Effector CD8-positive, alpha-beta T cell (primary cell): ENCODE data around the gene MTA1.

Experiments used
- DNase-seq: peaks from one replicate; lab custom pipeline; 2025; lab: John Stamatoyannopoulos, UW
- total RNA-seq, 4 experiments: gene quantifications; one replicate each; lab custom pipeline; 2026; lab: John Stamatoyannopoulos, UW

The MTA1 gene
- total RNA-seq: 66.8 to 89.4 (median 80.8) reads per million in 4 experiments

DNA sequence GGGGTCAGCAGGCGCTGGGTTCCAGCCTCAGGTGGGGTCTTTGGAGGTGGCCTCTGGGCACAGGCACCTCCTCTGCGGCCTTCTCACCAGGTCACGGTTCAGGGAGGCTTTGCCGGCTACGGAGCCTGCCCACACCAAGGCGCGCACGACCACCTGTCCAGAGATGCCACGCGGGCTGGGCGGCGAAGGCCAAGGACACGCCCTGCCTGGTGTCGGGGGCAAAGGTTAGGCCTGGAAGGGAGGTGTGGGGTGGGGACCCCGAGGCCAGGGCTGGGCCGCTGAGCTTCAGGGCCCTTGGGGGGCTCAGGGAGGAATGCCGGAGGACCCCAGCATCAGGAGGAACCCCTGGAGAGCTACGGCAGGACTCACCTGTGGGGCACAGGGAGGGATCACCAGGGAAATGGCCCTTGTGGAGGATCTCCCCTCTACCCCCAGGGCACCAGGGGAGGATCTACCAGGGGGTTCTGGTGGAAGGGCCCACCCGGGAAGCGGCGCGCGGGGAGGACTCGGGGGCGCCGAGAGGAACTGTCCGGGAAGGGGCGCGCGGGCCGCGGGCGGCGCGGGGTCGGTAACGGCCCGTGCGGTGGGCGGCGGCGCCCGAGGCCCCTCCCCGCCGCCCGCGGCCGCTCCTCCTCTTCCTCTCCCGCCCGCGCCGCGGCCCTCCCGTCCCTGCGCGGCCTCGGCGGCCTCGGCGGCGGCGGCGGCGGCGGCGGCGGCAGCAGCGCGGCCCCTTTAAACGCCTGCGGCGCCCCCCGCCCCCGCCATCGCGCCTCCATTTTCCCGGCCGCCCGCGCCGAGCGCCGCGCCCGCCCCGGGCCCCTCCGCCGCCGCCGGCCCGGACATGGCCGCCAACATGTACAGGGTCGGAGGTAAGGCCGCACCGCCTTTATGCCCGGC lies at the start of gene MTA1:
TSS of gene MTA1 (plus strand) at position 633 of the 897 bp plus-strand sequence. CDS start at position 842, 209 bp downstream.
- no peak for DNase-seq

DNA sequence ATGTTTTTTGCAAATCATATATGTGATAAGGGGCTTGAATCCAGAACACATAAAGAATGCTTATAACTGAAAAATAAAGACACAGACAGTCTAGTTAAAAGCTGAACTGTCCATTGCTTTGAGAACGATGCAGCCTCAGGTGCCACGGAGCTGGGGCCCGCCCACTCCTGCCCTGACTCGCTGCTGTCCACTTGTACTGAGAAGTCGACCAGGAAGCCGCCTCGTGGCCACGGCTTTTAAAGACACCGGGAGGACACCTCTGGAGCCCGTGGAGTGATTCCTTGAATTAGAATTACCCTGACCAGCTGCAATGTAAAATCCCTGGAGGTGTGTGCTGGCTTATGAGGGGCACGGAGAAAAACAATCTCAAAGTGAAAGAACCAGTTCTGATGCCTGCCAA lies 45.2 kb upstream of the MTA1 start:
- no peak for DNase-seq

GRCh38 chr14:105375635-105376057 lies 44.0 kb upstream of the MTA1 start:
- no peak for DNase-seq

GRCh38 chr14:105376521-105377440 lies 42.8 kb upstream of the MTA1 start:
- DNase-seq: no peak

GRCh38 chr14:105377555-105378182 lies 42.0 kb upstream of the MTA1 start:
- DNase-seq: no peak

DNA sequence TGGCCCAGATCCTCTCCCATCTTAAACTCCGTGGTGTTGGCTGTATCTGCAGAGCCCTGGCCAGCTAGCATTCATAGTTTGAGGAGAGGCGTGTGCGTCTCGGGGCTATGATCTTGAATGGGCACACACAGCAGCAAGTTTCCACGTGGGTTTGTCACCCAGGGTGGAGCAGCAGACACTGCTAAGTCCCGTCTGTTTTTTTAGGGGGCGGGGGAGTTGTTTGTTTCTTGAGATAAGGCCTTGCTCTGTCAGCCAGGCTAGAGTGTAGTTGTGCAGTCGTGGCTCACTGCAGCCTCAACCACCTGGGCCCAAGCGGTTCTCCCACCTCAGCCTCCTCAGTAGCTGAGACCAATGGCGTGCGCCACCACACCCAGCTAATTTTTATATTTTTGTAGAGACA lies 41.4 kb upstream of the MTA1 start:
- no peak for DNase-seq

DNA sequence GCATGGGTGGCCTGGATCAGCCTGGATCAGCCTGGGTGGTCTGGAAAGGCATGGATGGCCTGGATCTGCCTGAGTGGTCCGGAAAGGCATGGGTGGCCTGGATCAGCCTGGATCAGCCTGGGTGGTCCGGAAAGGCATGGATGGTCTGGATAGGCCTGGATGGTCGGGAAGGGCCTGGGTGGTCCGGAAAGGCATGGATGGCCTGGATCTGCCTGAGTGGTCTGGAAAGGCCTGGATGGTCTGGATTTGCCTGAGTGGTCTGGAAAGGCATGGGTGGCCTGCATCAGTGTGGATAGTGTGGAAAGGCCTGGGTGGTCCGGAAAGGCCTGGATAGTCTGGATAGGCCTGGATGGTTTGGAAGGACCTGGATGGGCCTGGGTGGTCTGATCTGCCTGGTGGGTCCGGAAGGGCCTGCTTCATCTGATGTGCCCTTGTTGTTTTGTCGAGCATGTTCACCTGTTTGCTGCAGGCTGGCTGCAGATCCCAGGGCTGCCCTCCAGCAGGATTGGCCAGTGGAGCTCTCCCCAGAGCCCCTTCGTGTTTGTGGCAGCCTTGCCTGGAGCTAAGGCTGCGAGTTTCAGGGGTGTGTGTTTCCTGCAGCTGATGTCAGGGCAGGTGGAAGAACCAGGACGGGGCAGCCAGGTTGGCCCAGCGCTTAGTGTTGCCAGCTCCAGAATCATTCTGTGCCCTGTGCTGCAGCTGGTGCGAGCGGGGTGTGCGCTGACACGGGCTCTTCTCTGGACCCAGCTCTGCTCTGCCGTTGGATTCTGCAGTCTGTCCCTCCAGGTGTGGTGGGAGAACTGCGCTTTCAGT lies 40.5 kb upstream of the MTA1 start:
- DNase-seq: no peak

GRCh38 chr14:105379946-105380345 lies 39.7 kb upstream of the MTA1 start:
- DNase-seq: no peak

- DNase-seq: no peak
Measured at GRCh38 chr14:105380756-105381155, 38.9 kb upstream of the MTA1 start.

- DNase-seq: no peak
Measured at GRCh38 chr14:105381446-105382342, 37.9 kb upstream of the MTA1 start.

- DNase-seq: no peak
Measured at GRCh38 chr14:105382343-105383082, 37.1 kb upstream of the MTA1 start.

- DNase-seq: no peak
Measured at GRCh38 chr14:105383083-105383730, 36.4 kb upstream of the MTA1 start.

GRCh38 chr14:105384041-105384557 lies 35.5 kb upstream of the MTA1 start:
- no peak for DNase-seq

DNA sequence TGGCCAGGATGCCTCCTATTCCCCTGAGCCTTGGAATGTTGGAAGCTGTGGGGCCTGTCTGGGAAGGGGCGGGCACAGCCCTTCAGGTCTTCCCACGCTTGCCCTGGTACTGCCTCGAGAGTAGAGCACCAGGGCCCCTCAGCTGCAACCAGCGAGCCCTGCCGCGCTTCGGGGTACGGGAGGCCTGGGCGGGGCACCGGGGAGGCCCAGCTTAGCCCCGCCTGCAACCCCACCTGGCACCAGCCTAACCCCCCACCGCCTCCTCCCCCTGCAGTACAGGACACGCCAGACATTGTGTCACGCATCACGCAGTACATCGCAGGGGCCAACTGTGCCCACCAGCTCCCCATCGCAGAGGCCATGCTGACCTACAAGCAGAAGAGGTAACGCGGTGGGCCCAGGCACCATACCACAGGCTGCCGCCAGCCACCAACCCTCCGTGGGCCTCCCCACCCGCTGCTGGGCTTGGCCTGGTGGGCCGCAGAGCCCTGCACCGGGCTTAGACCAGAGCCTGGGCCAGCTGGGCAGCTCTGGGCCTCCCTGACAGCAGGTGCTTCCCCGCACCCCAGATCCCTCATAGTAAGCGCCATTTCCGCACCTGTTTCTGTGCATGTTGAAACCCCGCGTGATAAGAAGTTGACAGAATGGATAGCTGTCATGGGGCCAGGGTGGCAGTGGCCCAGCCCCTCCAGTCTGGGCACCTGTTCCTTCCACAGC lies 34.9 kb upstream of the MTA1 start:
- no peak for DNase-seq

DNA sequence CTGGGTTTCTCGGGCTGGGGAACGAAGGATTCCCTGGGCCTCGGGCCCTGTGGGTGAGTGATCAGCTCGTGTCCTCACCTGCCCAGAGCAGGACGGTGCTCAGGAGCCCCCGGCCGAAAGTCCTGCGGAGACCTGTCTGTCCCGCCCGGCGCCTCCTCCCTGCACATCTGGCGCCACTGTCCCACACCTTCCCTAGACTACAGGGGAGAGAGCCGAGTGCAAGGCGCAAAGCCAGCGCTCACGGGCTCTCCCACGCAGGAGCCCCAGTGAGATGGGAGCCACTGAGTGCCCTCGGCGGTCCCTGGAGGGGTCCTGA lies 34.3 kb upstream of the MTA1 start:
- DNase-seq: no peak

- DNase-seq: no peak
Measured at GRCh38 chr14:105385698-105386365, 33.8 kb upstream of the MTA1 start.
